Esophagus squamous epithelium (tissue), 5 donors: ENCODE data around the gene SPTLC1. TPM values are rescaled to one million over a fixed set of nuclear protein-coding genes. Genes with fewer than 3 reads are reported as not detected.

Experiments used
- DNase-seq: peaks from one replicate; lab custom pipeline; 2025; lab: John Stamatoyannopoulos, UW
- H3K27ac ChIP-seq, 4 donors: fragments of 200-600 bp; sonication (generic); one replicate each; pipeline ENCODE4 v1.5.1; 2016 to 2019; ENCODE audit warnings: mild to moderate bottlenecking in 1 of 4
- H3K27me3 ChIP-seq, 4 donors: fragments of 200-600 bp; sonication (generic); 1 replicate in 3 of 4; 2 replicates in 1 of 4; pipeline versions ENCODE4 v1.5.1 to v1.6.0; 2017 to 2021; ENCODE audit warnings: antibody characterized with exemption in 1 of 4
- H3K36me3 ChIP-seq, 3 donors: fragments of 200-600 bp; sonication (generic); one replicate each; pipeline ENCODE4 v1.5.1; 2016 to 2019
- H3K4me1 ChIP-seq, 3 donors: fragments of 200-600 bp; sonication (generic); one replicate each; pipeline ENCODE4 v1.5.1; 2017 to 2019
- H3K4me3 ChIP-seq, 4 donors: fragments of 200-600 bp; sonication (generic); 1 replicate in 3 of 4; 2 replicates in 1 of 4; pipeline ENCODE4 v1.5.1; 2016 to 2019; ENCODE audit warnings: mild to moderate bottlenecking in 2 of 4, moderate library complexity in 1 of 4
- H3K9me3 ChIP-seq, 3 donors: fragments of 200-600 bp; sonication (generic); one replicate each; pipeline ENCODE4 v1.5.1; 2016 to 2019
- POLR2A ChIP-seq, 4 donors: fragments of 450-650 bp; IDR thresholded peaks; one replicate each; pipeline ENCODE4 v1.6.1; 2017; ENCODE audit warnings: antibody characterized with exemption in 4 of 4, mild to moderate bottlenecking in 4 of 4, moderate library complexity in 3 of 4
- WGBS, 2 donors: methylation state at CpG; one replicate each; pipeline ENCODE4 v1.1.5; 2018; 5-methylcytosine and 5-hydroxymethylcytosine counted together
- intact Hi-C: fragments of 100-400 bp; cut with DNase I; formaldehyde crosslinking; loops from one replicate; pipeline ENCODE4 v1.15.0; 2022
- total RNA-seq, 4 donors: library from RNA; depleted of rRNA; stranded (reverse); fragments of >200 nt; gene quantifications; one replicate each; pipeline ENCODE4 v1.1.0, GENCODE V29; 2016
- TF ChIP-seq, protein P1 (sequence below), 6 experiments: fragments of 450-650 bp in 4 of 6; fragments of 200-600 bp in 2 of 6; sonication (generic) in 2 of 6; IDR thresholded peaks; one replicate each; pipeline ENCODE4 v1.5.1; 2016 to 2019; ENCODE audit warnings: antibody characterized with exemption in 6 of 6, mild to moderate bottlenecking in 4 of 6, moderate library complexity in 4 of 6
- donor health status: DM: yes; HTN: yes; CAD: no.

Gene SPTLC1
- total RNA-seq, 4 donors from 2014 or later = 91.4 to 107 (median 96.5) TPM

DNA sequence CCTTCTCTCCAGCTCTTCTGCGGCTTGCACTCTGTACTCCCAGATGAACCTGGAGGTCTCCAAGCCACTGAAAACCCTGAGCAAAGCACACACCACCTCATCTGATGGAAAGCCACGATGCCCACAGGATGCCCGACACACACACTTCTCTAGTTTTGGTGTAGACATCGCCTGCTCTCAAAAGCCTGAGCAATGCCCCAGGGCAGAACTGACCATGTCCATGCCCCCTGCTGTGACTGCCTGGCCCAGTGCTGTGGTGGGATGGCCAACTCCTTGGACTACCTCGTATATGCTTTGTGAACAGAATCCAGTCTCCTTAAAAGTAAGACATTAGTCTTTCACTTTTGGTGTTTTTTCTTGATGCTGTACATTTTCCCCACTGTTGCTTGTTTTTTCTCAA, 81.2 kb downstream of the SPTLC1 start:
- Histone ChIP-seq H3K27ac (no peak overlapping the region), H3K4me1 (peaks cover 0 to 26% (median 8%) of the 10 kb centered on the region in 3 donors), H3K4me3 (no peak overlapping the region), H3K27me3 (no peaks in the 10 kb centered on the region), H3K36me3 (peaks cover 7 to 83% (median 16%) of the 10 kb centered on the region in 3 donors), H3K9me3 (no peaks in the 10 kb centered on the region)
- no peak for DNase-seq
- TF ChIP-seq, protein P1, sequence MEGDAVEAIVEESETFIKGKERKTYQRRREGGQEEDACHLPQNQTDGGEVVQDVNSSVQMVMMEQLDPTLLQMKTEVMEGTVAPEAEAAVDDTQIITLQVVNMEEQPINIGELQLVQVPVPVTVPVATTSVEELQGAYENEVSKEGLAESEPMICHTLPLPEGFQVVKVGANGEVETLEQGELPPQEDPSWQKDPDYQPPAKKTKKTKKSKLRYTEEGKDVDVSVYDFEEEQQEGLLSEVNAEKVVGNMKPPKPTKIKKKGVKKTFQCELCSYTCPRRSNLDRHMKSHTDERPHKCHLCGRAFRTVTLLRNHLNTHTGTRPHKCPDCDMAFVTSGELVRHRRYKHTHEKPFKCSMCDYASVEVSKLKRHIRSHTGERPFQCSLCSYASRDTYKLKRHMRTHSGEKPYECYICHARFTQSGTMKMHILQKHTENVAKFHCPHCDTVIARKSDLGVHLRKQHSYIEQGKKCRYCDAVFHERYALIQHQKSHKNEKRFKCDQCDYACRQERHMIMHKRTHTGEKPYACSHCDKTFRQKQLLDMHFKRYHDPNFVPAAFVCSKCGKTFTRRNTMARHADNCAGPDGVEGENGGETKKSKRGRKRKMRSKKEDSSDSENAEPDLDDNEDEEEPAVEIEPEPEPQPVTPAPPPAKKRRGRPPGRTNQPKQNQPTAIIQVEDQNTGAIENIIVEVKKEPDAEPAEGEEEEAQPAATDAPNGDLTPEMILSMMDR (IDR thresholded peaks at IDR 0.05) = no peak
- TF ChIP-seq POLR2A (IDR thresholded peaks at IDR 0.05) = no peak
- 93 to 96% methylated on average over 4 of the region's 5 CpGs for whole genome bisulfite sequencing, 2 donors
- intact Hi-C loops = no loop called here

DNA sequence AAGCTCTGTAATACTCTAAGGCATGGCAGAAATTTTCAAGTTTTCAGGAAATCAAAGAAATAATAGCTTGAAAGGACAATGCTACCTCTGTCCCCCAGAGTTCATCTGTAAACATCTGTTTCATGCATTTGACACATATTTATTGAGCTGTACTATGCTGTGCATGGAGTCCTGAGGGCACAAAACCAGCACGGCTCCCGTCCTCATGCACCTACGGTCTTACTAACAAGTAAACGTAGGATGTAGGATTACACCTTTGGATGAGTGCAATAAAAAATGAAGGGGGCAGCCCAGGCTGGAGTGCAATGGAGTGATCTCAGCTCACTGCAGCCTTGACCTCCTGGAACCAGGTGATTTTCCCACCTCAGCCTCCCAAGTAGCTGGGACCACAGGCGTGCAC, 81.9 kb downstream of the SPTLC1 start:
- no peaks in the 10 kb centered on the region for H3K27me3 ChIP-seq
- H3K9me3 ChIP-seq = no peaks in the 10 kb centered on the region
- H3K4me3 ChIP-seq = no peak overlapping the region
- intact Hi-C loops = no loop called here
- WGBS, 2 donors = 91 to 98% methylated on average over 4 of the region's 5 CpGs
- H3K4me1 ChIP-seq = peaks cover 0 to 24% (median 8%) of the 10 kb centered on the region in 3 donors
- no peak for TF ChIP-seq POLR2A (IDR thresholded peaks at IDR 0.05)
- TF ChIP-seq, protein P1 (IDR thresholded peaks at IDR 0.05) = no peak
- no peak for DNase-seq
- H3K27ac ChIP-seq = no peak overlapping the region
- H3K36me3 ChIP-seq = peaks cover 7 to 79% (median 16%) of the 10 kb centered on the region in 3 donors

DNA sequence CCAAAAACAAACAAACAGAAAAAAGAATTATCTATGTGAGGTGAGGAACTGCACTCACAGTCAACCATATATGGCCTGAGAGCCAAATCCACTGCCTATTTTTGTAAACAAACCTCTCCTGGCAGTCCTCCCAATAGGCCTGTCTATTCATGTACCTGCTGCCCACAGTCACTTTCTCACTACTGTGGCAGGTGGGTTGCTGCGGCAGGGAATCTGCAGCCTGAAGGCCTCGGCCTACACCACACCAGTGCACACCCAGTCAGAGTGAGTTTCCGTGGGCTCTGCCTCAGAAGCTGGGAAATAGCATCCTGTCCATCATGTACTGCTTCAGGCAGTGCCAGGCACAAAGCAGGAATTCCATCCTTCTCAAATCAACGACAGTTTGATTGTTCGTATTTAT, 82.3 kb downstream of the SPTLC1 start:
- intact Hi-C loops = no loop called here
- TF ChIP-seq POLR2A (IDR thresholded peaks at IDR 0.05) = no peak
- H3K4me3 ChIP-seq = no peak overlapping the region
- peaks cover 7 to 76% (median 16%) of the 10 kb centered on the region in 3 donors for H3K36me3 ChIP-seq
- H3K27ac ChIP-seq = no peak overlapping the region
- peaks cover 0 to 20% (median 8%) of the 10 kb centered on the region in 3 donors for H3K4me1 ChIP-seq
- H3K9me3 ChIP-seq = no peaks in the 10 kb centered on the region
- no peak for DNase-seq
- 68 to 72% methylated on average over 5 of the region's 5 CpGs for WGBS, 2 donors
- H3K27me3 ChIP-seq = no peaks in the 10 kb centered on the region

DNA sequence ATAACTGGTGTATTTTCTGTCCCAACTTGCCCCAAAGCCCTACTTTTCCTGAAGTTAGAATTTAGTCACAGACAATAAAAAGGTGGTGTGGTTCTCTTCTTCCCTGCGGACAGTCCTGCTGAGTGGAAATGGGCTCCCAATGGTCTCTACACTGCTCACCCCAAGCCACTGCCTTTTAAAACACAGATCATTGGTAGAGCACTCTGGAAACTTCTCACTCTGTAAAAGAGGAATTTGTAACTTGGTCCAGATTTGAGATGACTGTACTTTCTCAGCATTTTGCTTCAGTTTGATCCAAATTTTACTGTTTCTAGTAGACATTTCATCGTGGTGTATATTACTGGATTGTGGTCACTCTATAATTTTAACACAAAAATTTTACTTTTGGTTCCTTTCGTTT, 84.8 kb downstream of the SPTLC1 start:
- 85 to 93% methylated on average over 3 of the region's 3 CpGs for WGBS, 2 donors
- H3K4me3 ChIP-seq = no peak overlapping the region
- no peaks in the 10 kb centered on the region for H3K27me3 ChIP-seq
- peaks cover 7 to 51% (median 16%) of the 10 kb centered on the region in 3 donors for H3K36me3 ChIP-seq
- TF ChIP-seq, protein P1 (IDR thresholded peaks at IDR 0.05) = no peak
- no peak for TF ChIP-seq POLR2A (IDR thresholded peaks at IDR 0.05)
- no peak overlapping the region for H3K27ac ChIP-seq
- no peak for DNase-seq
- H3K4me1 ChIP-seq = peaks cover 0 to 4% (median 0%) of the 10 kb centered on the region in 3 donors
- no peaks in the 10 kb centered on the region for H3K9me3 ChIP-seq
- intact Hi-C loops = no loop called here

DNA sequence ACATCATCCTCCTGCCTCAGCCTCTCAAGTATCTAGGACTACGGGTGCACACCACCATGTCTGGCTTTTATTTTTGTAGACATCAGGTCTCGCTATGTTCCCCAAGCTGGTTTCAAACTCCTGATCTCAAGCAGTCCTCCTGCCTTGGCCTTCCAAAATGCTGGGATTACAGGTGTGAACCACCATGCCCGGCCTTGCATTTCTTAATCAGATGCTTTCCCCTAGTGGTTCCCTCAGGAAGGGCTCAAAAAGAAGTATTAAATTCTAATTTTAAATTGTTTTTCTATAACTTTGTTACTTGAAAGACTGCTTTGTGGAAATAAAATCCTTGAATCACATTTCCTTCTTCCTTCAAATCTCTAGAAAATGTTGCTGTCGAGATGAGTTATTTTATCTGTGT, 85.7 kb downstream of the SPTLC1 start:
- no peak for TF ChIP-seq POLR2A (IDR thresholded peaks at IDR 0.05)
- TF ChIP-seq, protein P1 (IDR thresholded peaks at IDR 0.05) = peak in 1 of 6 experiments; percentile 34
- DNase-seq = no peak
- intact Hi-C loops = no loop called here
- Histone ChIP-seq H3K27me3 (no peaks in the 10 kb centered on the region), H3K4me3 (no peak overlapping the region), H3K27ac (no peak overlapping the region), H3K36me3 (peaks cover 7 to 43% (median 16%) of the 10 kb centered on the region in 3 donors), H3K4me1 (no peaks in the 10 kb centered on the region), H3K9me3 (no peaks in the 10 kb centered on the region)
- 86 to 91% methylated on average over 4 of the region's 4 CpGs for WGBS, 2 donors
